ENCODE data around the gene B4GALT6.
"Not testable (repeated sequence)": the region's sequence is repeated elsewhere in the genome, so short reads cannot be mapped to it uniquely, and the experiment has no call there.

B4GALT6 gene

GRCh38 chr18:31684279-31685096 lies at the start of gene B4GALT6:
Gene B4GALT6, minus strand, starts transcription at chr18:31684581. Its CDS starts 155 bp downstream, at chr18:31684426.
- Mint-ChIP-seq H3K27ac (peak within 1 kb of the TSS; percentile 68), H3K4me3 (peak within 1 kb of the TSS; percentile 82), H3K9me3 (no peaks in the 10 kb centered on the region), H3K27me3 (peaks cover 17% of the 10 kb centered on the region), H3K36me3 (ENCODE audit: low read depth) (peaks cover 6% of the 10 kb centered on the region), H3K4me1 (ENCODE audit: low read depth) (peaks cover 21% of the 10 kb centered on the region)
- intact Hi-C loops (cut with micrococcal nuclease), result loop anchor here (10.0 kb wide), 1 partner anchor 410 kb away; the partner anchor contains the start of gene RNF138

GRCh38 chr18:31731628-31732027 lies 47.2 kb upstream of the B4GALT6 start:
- no peak overlapping the region for H3K27ac Mint-ChIP-seq
- H3K36me3 Mint-ChIP-seq (ENCODE audit: low read depth), result no peaks in the 10 kb centered on the region
- H3K4me3 Mint-ChIP-seq, result no peak overlapping the region
- intact Hi-C loops (cut with micrococcal nuclease), result no loop called here
- peaks cover 7% of the 10 kb centered on the region for H3K27me3 Mint-ChIP-seq
- no peaks in the 10 kb centered on the region for H3K9me3 Mint-ChIP-seq
- H3K4me1 Mint-ChIP-seq (ENCODE audit: low read depth), result peaks cover 5% of the 10 kb centered on the region

GRCh38 chr18:31729196-31729595 lies 44.8 kb upstream of the B4GALT6 start:
- H3K27ac Mint-ChIP-seq; H3K36me3 Mint-ChIP-seq (ENCODE audit: low read depth); H3K9me3 Mint-ChIP-seq; H3K4me3 Mint-ChIP-seq; intact Hi-C loops (cut with micrococcal nuclease): not testable (repeated sequence)
- Mint-ChIP-seq H3K27me3 (peaks cover 20% of the 10 kb centered on the region), H3K4me1 (ENCODE audit: low read depth) (peaks cover 11% of the 10 kb centered on the region)

DNA sequence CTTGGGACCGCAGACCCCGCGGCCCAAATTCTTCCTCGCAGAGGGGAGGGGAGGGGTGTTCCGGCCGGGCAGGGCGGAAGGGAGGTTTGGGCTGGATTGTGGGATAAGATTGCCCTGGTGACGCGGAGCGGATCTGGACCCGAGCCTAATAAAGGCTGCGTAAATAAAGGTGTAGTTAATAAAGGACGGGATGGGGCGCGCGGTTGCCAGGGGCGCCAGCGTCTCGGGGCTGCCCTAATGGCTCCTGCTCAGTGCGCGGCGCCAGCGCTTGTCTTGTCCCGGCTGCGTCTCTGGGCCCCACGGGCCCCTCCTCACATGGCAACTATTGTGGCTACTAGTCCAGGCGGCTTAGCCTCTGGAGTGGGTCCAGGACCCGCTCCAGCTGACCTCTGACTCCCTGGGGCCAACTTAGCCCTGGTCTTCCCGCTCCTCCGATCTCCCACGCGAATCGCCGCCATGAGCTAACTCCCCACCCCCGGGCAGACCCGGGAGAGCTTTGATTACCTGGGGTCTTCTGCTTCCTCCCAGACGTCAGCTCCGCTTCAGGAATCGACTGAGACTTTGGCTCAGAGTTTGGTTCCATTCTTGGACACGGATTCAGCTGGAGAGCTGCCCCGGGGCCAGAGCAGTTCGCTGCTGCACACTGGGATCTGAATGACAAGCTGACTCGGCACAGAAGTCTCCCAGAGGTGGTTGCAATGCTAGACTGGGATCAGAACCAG lies 39.8 kb upstream of the B4GALT6 start:
- H3K27me3 Mint-ChIP-seq, result peaks cover 28% of the 10 kb centered on the region
- no peaks in the 10 kb centered on the region for H3K36me3 Mint-ChIP-seq (ENCODE audit: low read depth)
- peaks cover 18% of the 10 kb centered on the region for H3K4me1 Mint-ChIP-seq (ENCODE audit: low read depth)
- peak overlapping the region; percentile 87 for H3K4me3 Mint-ChIP-seq
- intact Hi-C loops (cut with micrococcal nuclease), result loop anchor here (5.0 kb wide), 2 partner anchors 233 to 727 kb away; no protein-coding TSS in a partner anchor
- peak overlapping the region; percentile 56 for H3K27ac Mint-ChIP-seq
- peaks cover 7% of the 10 kb centered on the region for H3K9me3 Mint-ChIP-seq

GRCh38 chr18:31723639-31723989 lies 39.2 kb upstream of the B4GALT6 start:
- intact Hi-C loops (cut with micrococcal nuclease), result loop anchor here (5.0 kb wide), 2 partner anchors 234 to 726 kb away; no protein-coding TSS in a partner anchor
- H3K4me3 Mint-ChIP-seq, result peak overlapping the region; percentile 87

DNA sequence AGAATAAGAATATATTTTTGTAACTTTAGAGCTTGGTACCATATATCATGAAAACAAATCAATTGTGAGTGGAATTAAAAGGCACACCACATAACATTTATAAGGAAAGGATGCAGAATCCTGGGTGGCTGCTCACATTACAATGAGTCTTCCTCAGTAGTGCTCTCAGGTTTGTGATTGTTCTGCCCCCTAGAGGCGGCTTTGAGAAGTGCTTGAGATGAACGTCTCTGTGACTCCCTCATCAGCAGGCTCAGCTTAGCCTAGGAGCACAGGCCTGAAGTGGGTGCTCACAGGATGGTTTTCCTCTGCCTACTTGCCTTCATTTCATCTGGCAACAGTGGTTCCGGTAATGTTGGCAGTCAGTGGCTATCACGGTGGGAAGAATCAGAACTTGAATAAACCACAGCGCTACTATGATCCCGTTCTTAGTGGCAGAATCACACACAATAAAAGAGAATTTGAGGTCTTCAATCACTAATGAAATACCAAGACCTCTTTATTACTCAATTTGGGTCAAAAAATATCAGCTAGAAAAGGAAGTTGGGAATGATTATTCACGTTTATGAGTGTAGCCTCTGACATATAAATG lies 38.1 kb upstream of the B4GALT6 start:
- H3K4me3 Mint-ChIP-seq, result no peak overlapping the region
- no peak overlapping the region for H3K27ac Mint-ChIP-seq

More at GRCh38 chr18:31723639-31723989, 39.2 kb upstream of the B4GALT6 start:
- peaks cover 18% of the 10 kb centered on the region for H3K4me1 Mint-ChIP-seq (ENCODE audit: low read depth)
- H3K36me3 Mint-ChIP-seq (ENCODE audit: low read depth), result no peaks in the 10 kb centered on the region
- H3K27me3 Mint-ChIP-seq, result peaks cover 28% of the 10 kb centered on the region
- peaks cover 12% of the 10 kb centered on the region for H3K9me3 Mint-ChIP-seq
- H3K27ac Mint-ChIP-seq, result no peak overlapping the region

DNA sequence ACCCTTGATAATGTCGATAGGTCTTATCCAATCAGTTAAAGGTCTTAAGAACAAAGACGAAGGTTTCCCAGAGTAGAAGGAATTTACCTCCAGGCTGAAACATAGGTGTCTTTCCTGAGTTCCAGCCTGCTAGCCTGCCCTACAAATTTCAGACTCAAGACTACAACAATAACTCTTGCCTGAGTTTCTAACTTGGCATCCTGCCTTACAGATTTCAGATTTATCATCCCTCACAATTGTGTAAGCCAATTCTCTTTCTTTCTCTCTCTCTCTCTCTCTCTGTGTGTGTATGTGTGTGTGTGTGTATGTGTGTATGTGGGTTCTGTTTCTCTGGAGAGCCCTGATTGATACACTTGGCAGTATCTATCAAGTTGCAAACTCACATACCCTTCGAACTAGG lies 37.2 kb upstream of the B4GALT6 start:
- Mint-ChIP-seq H3K27ac (no peak overlapping the region), H3K27me3 (peaks cover 26% of the 10 kb centered on the region), H3K9me3 (peaks cover 12% of the 10 kb centered on the region), H3K4me3 (no peak overlapping the region), H3K36me3 (ENCODE audit: low read depth) (no peaks in the 10 kb centered on the region), H3K4me1 (ENCODE audit: low read depth) (peaks cover 13% of the 10 kb centered on the region)
- intact Hi-C loops (cut with micrococcal nuclease), result loop anchor here (5.0 kb wide), 2 partner anchors 236 to 724 kb away; no protein-coding TSS in a partner anchor

More for the DNA sequence above, 38.1 kb upstream of the B4GALT6 start:
- Mint-ChIP-seq H3K27me3 (peaks cover 27% of the 10 kb centered on the region), H3K4me1 (ENCODE audit: low read depth) (peaks cover 16% of the 10 kb centered on the region), H3K9me3 (peaks cover 12% of the 10 kb centered on the region), H3K36me3 (ENCODE audit: low read depth) (no peaks in the 10 kb centered on the region)
- intact Hi-C loops (cut with micrococcal nuclease), result loop anchor here (1.0 to 5.0 kb wide), 3 partner anchors 166 to 725 kb away; no protein-coding TSS in a partner anchor

GRCh38 chr18:31720867-31721266 lies 36.5 kb upstream of the B4GALT6 start:
- no peak overlapping the region for H3K27ac Mint-ChIP-seq
- H3K4me1 Mint-ChIP-seq (ENCODE audit: low read depth), result peaks cover 13% of the 10 kb centered on the region
- intact Hi-C loops (cut with micrococcal nuclease), result loop anchor here (5.0 kb wide), 2 partner anchors 236 to 724 kb away; no protein-coding TSS in a partner anchor
- H3K36me3 Mint-ChIP-seq (ENCODE audit: low read depth), result no peaks in the 10 kb centered on the region
- H3K4me3 Mint-ChIP-seq, result no peak overlapping the region
- peaks cover 26% of the 10 kb centered on the region for H3K27me3 Mint-ChIP-seq
- peaks cover 12% of the 10 kb centered on the region for H3K9me3 Mint-ChIP-seq

GRCh38 chr18:31719363-31720006 lies 35.1 kb upstream of the B4GALT6 start:
- Mint-ChIP-seq H3K36me3 (ENCODE audit: low read depth) (no peaks in the 10 kb centered on the region), H3K9me3 (peaks cover 12% of the 10 kb centered on the region), H3K4me3 (no peak overlapping the region), H3K27me3 (peaks cover 15% of the 10 kb centered on the region), H3K4me1 (ENCODE audit: low read depth) (peaks cover 10% of the 10 kb centered on the region), H3K27ac (no peak overlapping the region)
- intact Hi-C loops (cut with micrococcal nuclease), result loop anchor here (5.0 kb wide), 2 partner anchors 238 to 722 kb away; no protein-coding TSS in a partner anchor

DNA sequence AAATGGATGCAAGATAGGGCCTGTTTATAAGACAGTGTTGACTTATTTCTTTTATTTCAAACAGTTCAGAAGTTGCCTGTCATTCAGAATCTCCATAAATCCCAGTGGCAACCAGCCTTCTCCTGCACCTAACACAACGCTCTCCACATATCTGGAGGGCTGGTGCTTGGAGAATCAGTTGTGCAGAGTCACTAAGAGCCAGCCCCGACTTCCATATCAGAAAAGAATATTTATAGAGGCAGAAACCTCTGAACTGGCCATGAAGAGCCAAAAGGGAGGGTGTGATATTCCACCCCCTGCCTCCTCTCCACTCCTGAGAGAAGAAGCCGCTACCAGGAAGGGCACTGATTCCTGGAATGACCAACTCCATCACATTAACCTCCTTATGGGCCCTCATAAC lies 34.0 kb upstream of the B4GALT6 start:
- intact Hi-C loops (cut with micrococcal nuclease), result no loop called here
- Mint-ChIP-seq H3K36me3 (ENCODE audit: low read depth) (no peaks in the 10 kb centered on the region), H3K4me3 (no peak overlapping the region), H3K27ac (no peak overlapping the region), H3K27me3 (peaks cover 5% of the 10 kb centered on the region), H3K4me1 (ENCODE audit: low read depth) (no peaks in the 10 kb centered on the region), H3K9me3 (peaks cover 12% of the 10 kb centered on the region)

DNA sequence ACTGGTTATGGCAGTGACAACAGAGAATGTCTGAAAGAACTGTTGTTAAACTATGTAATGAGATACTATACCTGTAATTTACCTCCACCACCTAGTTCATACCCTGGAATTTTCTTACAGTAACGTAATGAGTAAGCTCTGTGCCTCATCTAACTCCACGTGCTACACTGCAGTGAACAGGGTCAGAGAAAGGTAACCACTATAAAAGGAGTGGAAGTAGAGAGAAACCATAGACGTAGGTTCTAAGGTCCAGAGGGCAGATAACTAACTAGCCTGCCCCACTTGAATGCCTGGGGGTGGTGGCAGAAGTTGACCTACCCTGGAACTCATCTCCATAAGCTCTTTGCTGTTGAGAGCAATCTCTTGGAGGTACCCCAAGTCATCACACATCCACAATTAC lies 32.0 kb upstream of the B4GALT6 start:
- H3K36me3 Mint-ChIP-seq (ENCODE audit: low read depth), result no peaks in the 10 kb centered on the region
- peaks cover 7% of the 10 kb centered on the region for H3K4me1 Mint-ChIP-seq (ENCODE audit: low read depth)
- peaks cover 12% of the 10 kb centered on the region for H3K9me3 Mint-ChIP-seq
- H3K27ac Mint-ChIP-seq, result no peak overlapping the region
- H3K4me3 Mint-ChIP-seq, result no peak overlapping the region
- intact Hi-C loops (cut with micrococcal nuclease), result no loop called here
- H3K27me3 Mint-ChIP-seq, result no peaks in the 10 kb centered on the region

GRCh38 chr18:31711365-31712172 lies 27.2 kb upstream of the B4GALT6 start:
- intact Hi-C loops (cut with micrococcal nuclease), result no loop called here
- Mint-ChIP-seq H3K4me3 (no peak overlapping the region), H3K27ac (no peak overlapping the region), H3K9me3 (no peaks in the 10 kb centered on the region), H3K36me3 (ENCODE audit: low read depth) (no peaks in the 10 kb centered on the region), H3K27me3 (no peaks in the 10 kb centered on the region), H3K4me1 (ENCODE audit: low read depth) (peaks cover 14% of the 10 kb centered on the region)

- H3K27ac Mint-ChIP-seq, result peak overlapping the region; percentile 10
- H3K4me3 Mint-ChIP-seq, result no peak overlapping the region
- no peaks in the 10 kb centered on the region for H3K27me3 Mint-ChIP-seq
- H3K9me3 Mint-ChIP-seq, result no peaks in the 10 kb centered on the region
- no peaks in the 10 kb centered on the region for H3K36me3 Mint-ChIP-seq (ENCODE audit: low read depth)
- peaks cover 14% of the 10 kb centered on the region for H3K4me1 Mint-ChIP-seq (ENCODE audit: low read depth)
- intact Hi-C loops (cut with micrococcal nuclease), result no loop called here
These were observed 26.4 kb upstream of the B4GALT6 start for GRCh38 chr18:31710826-31711225.

All from dendritic cell treated with granulocyte-macrophage colony-stimulating factor and Interleukin-4, amounts not matched to agents 40 ng/mL and 50 ng/mL, for 4 days (primary cell).